Caco-2 (cell line): ENCODE results near the gene ELMO1. TPM values are rescaled to one million over a fixed set of nuclear protein-coding genes. Genes with fewer than 3 reads are reported as not detected.

Source experiments
- BruUV-seq: library from RNA; stranded (reverse); fragments of 400-500 nt; replicated peaks from 2 replicates; lab custom pipeline; 2021; lab: Mats Ljungman, UMichigan
- CTCF ChIA-PET: fragments of 300-600 bp; sonication (Branson Sonifier 250); formaldehyde crosslinking; loops from one replicate; lab custom pipeline; 2022; ENCODE audit warnings: antibody characterized with exemption; lab: Charles Lee
- POLR2A ChIA-PET: fragments of 300-600 bp; sonication (Branson Sonifier 250); formaldehyde crosslinking; loops from one replicate; lab custom pipeline; 2022; ENCODE audit warnings: antibody characterized with exemption; lab: Charles Lee
- DNase-seq, 2 experiments: peaks; one replicate each; pipeline versions ENCODE4 v3.0.0 to v3.0.0-alpha.2; 2020 to 2022
- H3K27me3 ChIP-seq: replicated peaks from 2 replicates; pipeline ENCODE4 v1.6.0; 2011; ENCODE audit warnings: low read length; ENCODE audit not compliant: control insufficient read depth, insufficient read depth
- H3K36me3 ChIP-seq: 2 replicates; pipeline ENCODE4 v1.5.1; 2011; ENCODE audit warnings: low read length; ENCODE audit not compliant: control insufficient read depth, insufficient read depth
- H3K4me1 ChIP-seq: fragments of 250-450 bp; sonication (Bioruptor Pico); 2 replicates; pipeline ENCODE4 v1.5.1; 2020; ENCODE audit warnings: mild to moderate bottlenecking
- H3K4me3 ChIP-seq: 2 replicates; pipeline ENCODE4 v1.5.1; 2011; ENCODE audit warnings: low read depth, mild to moderate bottlenecking, control low read depth, low read length
- H3K9me3 ChIP-seq: fragments of 250-450 bp; sonication (Bioruptor Pico); 2 replicates; pipeline ENCODE4 v1.5.1; 2020; ENCODE audit warnings: mild to moderate bottlenecking, moderate library complexity
- H3K27ac Mint-ChIP-seq: one replicate; pipeline ENCODE4 v1.8.0; 2022; ENCODE audit warnings: mixed read lengths; ENCODE audit not compliant: unreplicated experiment
- H3K27me3 Mint-ChIP-seq: one replicate; pipeline ENCODE4 v1.8.0; 2022; ENCODE audit warnings: mixed read lengths; ENCODE audit not compliant: insufficient read depth, unreplicated experiment
- H3K36me3 Mint-ChIP-seq: one replicate; pipeline ENCODE4 v1.8.0; 2022; ENCODE audit warnings: mild to moderate bottlenecking, mixed read lengths; ENCODE audit not compliant: insufficient read depth, unreplicated experiment
- H3K4me1 Mint-ChIP-seq: one replicate; pipeline ENCODE4 v1.8.0; 2022; ENCODE audit warnings: low read depth, mixed read lengths; ENCODE audit not compliant: unreplicated experiment
- H3K4me3 Mint-ChIP-seq: one replicate; pipeline ENCODE4 v1.8.0; 2022; ENCODE audit warnings: mild to moderate bottlenecking, moderate library complexity, mixed read lengths; ENCODE audit not compliant: unreplicated experiment
- H3K9me3 Mint-ChIP-seq: one replicate; pipeline ENCODE4 v1.8.0; 2022; ENCODE audit warnings: mixed read lengths; ENCODE audit not compliant: unreplicated experiment
- CTCF ChIP-seq, 2 experiments: fragments of 200-600 bp in 1 of 2; IDR thresholded peaks; 1 replicate in 1 of 2; 2 replicates in 1 of 2; pipeline versions ENCODE4 v1.5.1 to v1.8.0; 2011 to 2022; ENCODE audit warnings: antibody characterized with exemption in 1 of 2, control low read depth in 1 of 2, inconsistent platforms in 1 of 2, low read depth in 1 of 2, low read length in 1 of 2, mild to moderate bottlenecking in 1 of 2, moderate library complexity in 1 of 2; ENCODE audit not compliant: insufficient read depth in 1 of 2, severe bottlenecking in 1 of 2, unreplicated experiment in 1 of 2
- intact Hi-C: fragments of 100-400 bp; cut with micrococcal nuclease; formaldehyde crosslinking; loops from one replicate; pipeline ENCODE4 v1.10.0; 2022; ENCODE audit not compliant: unreplicated experiment
- total RNA-seq: library from RNA; stranded (reverse); gene quantifications from 2 replicates; pipeline ENCODE4 v1.2.3, GENCODE V29; 2022

ELMO1 gene
- total RNA-seq, 1 experiment from 2014 or later, result 0.14 TPM

GRCh38 chr7:37287131-37287855, 161.4 kb downstream of the ELMO1 start:
- no peak for DNase-seq

GRCh38 chr7:37286454-37286832, 162.2 kb downstream of the ELMO1 start:
- CTCF ChIA-PET, result no interaction called here
- POLR2A ChIA-PET, result no interaction called here

More at GRCh38 chr7:37287131-37287855, 161.4 kb downstream of the ELMO1 start:
- no peaks in the 10 kb centered on the region for H3K36me3 ChIP-seq
- Mint-ChIP-seq H3K27me3 (peaks cover 2% of the 10 kb centered on the region), H3K4me3 (no peak overlapping the region), H3K36me3 (no peaks in the 10 kb centered on the region), H3K4me1 (no peaks in the 10 kb centered on the region), H3K9me3 (peaks cover 10% of the 10 kb centered on the region), H3K27ac (no peak overlapping the region)
- H3K27me3 ChIP-seq, result no peaks in the 10 kb centered on the region
- no peak for TF ChIP-seq CTCF (IDR thresholded peaks at IDR 0.05; ENCODE audit: insufficient read depth in 1 of 2, low read depth in 1 of 2, low read length in 1 of 2, severe bottlenecking in 1 of 2, unreplicated experiment in 1 of 2)
- no peaks in the 10 kb centered on the region for H3K4me1 ChIP-seq
- no peaks in the 10 kb centered on the region for H3K9me3 ChIP-seq
- ChIA-PET CTCF (no interaction called here), POLR2A (no interaction called here)
- H3K4me3 ChIP-seq, result no peak overlapping the region
- intact Hi-C loops, result no loop called here
- no TSS peak for BruUV-seq

More at GRCh38 chr7:37286454-37286832, 162.2 kb downstream of the ELMO1 start:
- no peak overlapping the region for H3K27ac Mint-ChIP-seq
- TF ChIP-seq CTCF (IDR thresholded peaks at IDR 0.05; ENCODE audit: insufficient read depth in 1 of 2, low read depth in 1 of 2, low read length in 1 of 2, severe bottlenecking in 1 of 2, unreplicated experiment in 1 of 2), result no peak
- H3K4me3 Mint-ChIP-seq, result no peak overlapping the region
- intact Hi-C loops, result no loop called here
- Histone ChIP-seq H3K36me3 (no peaks in the 10 kb centered on the region), H3K9me3 (no peaks in the 10 kb centered on the region), H3K4me3 (no peak overlapping the region), H3K27me3 (no peaks in the 10 kb centered on the region), H3K4me1 (no peaks in the 10 kb centered on the region)
- no peaks in the 10 kb centered on the region for H3K4me1 Mint-ChIP-seq
- DNase-seq, result no peak
- BruUV-seq, result no TSS peak
- peaks cover 7% of the 10 kb centered on the region for H3K27me3 Mint-ChIP-seq
- no peaks in the 10 kb centered on the region for H3K36me3 Mint-ChIP-seq
- H3K9me3 Mint-ChIP-seq, result peaks cover 10% of the 10 kb centered on the region
